IMR-90 (cell line): ENCODE data around the gene SERTAD4. TPM values are rescaled to one million over a fixed set of nuclear protein-coding genes. Genes with fewer than 3 reads are reported as not detected.

Experiments used
- ATAC-seq: fragments of 200-7000 bp; cut with Tn5 transposase; 2 replicates; pipeline ENCODE4 v1.9.1; 2020; ENCODE audit warnings: low read depth, mild to moderate bottlenecking, moderate library complexity
- BruUV-seq: library from RNA; stranded (reverse); fragments of 400-500 nt; replicated peaks from 2 replicates; lab custom pipeline; 2021; lab: Mats Ljungman, UMichigan
- CTCF ChIA-PET: fragments of 300-600 bp; formaldehyde crosslinking; extraction: SDS; loops from one replicate; lab custom pipeline; 2021; ENCODE audit warnings: antibody characterized with exemption; lab: Yijun Ruan, JAX
- POLR2A ChIA-PET: fragments of 300-600 bp; sonication (Branson Sonifier 250); formaldehyde crosslinking; loops from one replicate; lab custom pipeline; 2022; ENCODE audit warnings: antibody characterized with exemption; ENCODE audit not compliant: unreplicated experiment; lab: Charles Lee
- DNase-seq: peaks from one replicate; pipeline ENCODE4 v3.0.0; 2013
- H2AFZ ChIP-seq: replicated peaks from 2 replicates; pipeline ENCODE3; 2013; ENCODE audit warnings: low read length, mild to moderate bottlenecking; ENCODE audit not compliant: poor library complexity
- H2AK5ac ChIP-seq: 2 replicates; pipeline ENCODE4 v1.6.1; 2013; ENCODE audit warnings: low read depth, low read length, inconsistent platforms
- H2AK9ac ChIP-seq: replicated peaks from 2 replicates; pipeline ENCODE3; 2013; ENCODE audit warnings: mild to moderate bottlenecking, low read depth, low read length, moderate library complexity; ENCODE audit not compliant: poor library complexity
- H2BK120ac ChIP-seq: 2 replicates; pipeline ENCODE4 v1.6.1; 2013; ENCODE audit warnings: low read depth, low read length, inconsistent platforms
- H2BK15ac ChIP-seq: 3 replicates; pipeline ENCODE4 v1.6.1; 2013; ENCODE audit warnings: low read depth, low read length, inconsistent platforms
- H2BK20ac ChIP-seq: 2 replicates; pipeline ENCODE4 v1.6.1; 2013; ENCODE audit warnings: low read depth, mild to moderate bottlenecking, inconsistent platforms, low read length, moderate library complexity
- H2BK5ac ChIP-seq: 2 replicates; pipeline ENCODE4 v1.6.1; 2013; ENCODE audit warnings: mild to moderate bottlenecking, low read depth, low read length, inconsistent platforms; ENCODE audit not compliant: poor library complexity, severe bottlenecking
- H3K14ac ChIP-seq: replicated peaks from 2 replicates; pipeline ENCODE4 v1.6.1; 2013; ENCODE audit warnings: low read depth, low read length, inconsistent platforms
- H3K18ac ChIP-seq: 2 replicates; pipeline ENCODE4 v1.6.1; 2013; ENCODE audit warnings: low read depth, low read length, control low read depth
- H3K23ac ChIP-seq: 2 replicates; pipeline ENCODE4 v1.6.1; 2013; ENCODE audit warnings: low read depth, low read length, inconsistent platforms
- H3K27ac ChIP-seq: 2 replicates; pipeline ENCODE4 v1.5.1; 2013; ENCODE audit warnings: mild to moderate bottlenecking, control low read depth, low read length; ENCODE audit not compliant: insufficient read depth
- H3K27me3 ChIP-seq: 2 replicates; pipeline ENCODE4 v1.6.1; 2013; ENCODE audit warnings: low read length; ENCODE audit not compliant: control insufficient read depth, insufficient read depth
- H3K36me3 ChIP-seq: 2 replicates; pipeline ENCODE4 v1.6.1; 2013; ENCODE audit warnings: low read length, mixed read lengths; ENCODE audit not compliant: control insufficient read depth, insufficient read depth
- H3K4ac ChIP-seq: 2 replicates; pipeline ENCODE4 v1.6.1; 2013; ENCODE audit warnings: low read depth, low read length, inconsistent platforms
- H3K4me1 ChIP-seq: 2 replicates; pipeline ENCODE4 v1.6.1; 2013; ENCODE audit warnings: low read length, mixed read lengths; ENCODE audit not compliant: control insufficient read depth, insufficient read depth
- H3K4me2 ChIP-seq: 2 replicates; pipeline ENCODE4 v1.6.1; 2013; ENCODE audit warnings: low read depth, mild to moderate bottlenecking, control low read depth, low read length, moderate library complexity
- H3K4me3 ChIP-seq: 2 replicates; pipeline ENCODE4 v1.5.1; 2013; ENCODE audit warnings: low read depth, mild to moderate bottlenecking, control low read depth, low read length, moderate library complexity; ENCODE audit not compliant: insufficient read depth
- H3K56ac ChIP-seq: 2 replicates; pipeline ENCODE4 v1.6.1; 2013; ENCODE audit warnings: low read length, inconsistent platforms; ENCODE audit not compliant: insufficient read depth; ENCODE audit errors: extremely low read depth
- H3K79me1 ChIP-seq, 2 experiments: 2 replicates each; pipeline ENCODE4 v1.6.1; 2013; ENCODE audit warnings: low read length in 2 of 2, inconsistent platforms in 1 of 2, low read depth in 1 of 2
- H3K9ac ChIP-seq: 2 replicates; pipeline ENCODE4 v1.6.1; 2013; ENCODE audit warnings: low read depth, low read length, control low read depth
- H3K9me1 ChIP-seq: 2 replicates; pipeline ENCODE4 v1.6.1; 2013; ENCODE audit warnings: low read length, inconsistent platforms; ENCODE audit not compliant: insufficient read depth
- H3K9me3 ChIP-seq: 2 replicates; pipeline ENCODE4 v1.6.1; 2013; ENCODE audit warnings: low read length; ENCODE audit not compliant: control insufficient read depth, insufficient read depth
- H4K20me1 ChIP-seq: 2 replicates; pipeline ENCODE4 v1.6.1; 2013; ENCODE audit warnings: low read length, inconsistent platforms; ENCODE audit not compliant: insufficient read depth
- H4K5ac ChIP-seq: 2 replicates; pipeline ENCODE4 v1.6.1; 2013; ENCODE audit warnings: mild to moderate bottlenecking, low read depth, low read length, control low read depth
- H4K8ac ChIP-seq, 2 experiments: 2 replicates each; pipeline ENCODE4 v1.6.1; 2013; ENCODE audit warnings: low read depth in 2 of 2, low read length in 2 of 2, control low read depth in 1 of 2, inconsistent platforms in 1 of 2
- H4K91ac ChIP-seq: 2 replicates; pipeline ENCODE4 v1.6.1; 2013; ENCODE audit warnings: low read depth, low read length, inconsistent platforms; ENCODE audit not compliant: insufficient read depth
- BHLHE40 ChIP-seq: fragments of 150-350 bp; IDR thresholded peaks from 2 replicates; pipeline ENCODE4 v1.6.1; 2016; ENCODE audit warnings: mild to moderate bottlenecking, low read depth, low read length
- CEBPB ChIP-seq: IDR thresholded peaks from 2 replicates; pipeline ENCODE4 v1.6.1; 2012; ENCODE audit warnings: low read depth, low read length, improper control_type of control experiment
- CHD1 ChIP-seq: IDR thresholded peaks from 2 replicates; pipeline ENCODE4 v1.6.1; 2012; ENCODE audit warnings: low read depth, low read length, improper control_type of control experiment
- MAZ ChIP-seq: IDR thresholded peaks from 2 replicates; pipeline ENCODE4 v1.6.1; 2012; ENCODE audit warnings: low read depth, mild to moderate bottlenecking, low read length, improper control_type of control experiment, moderate library complexity, borderline replicate concordance
- NFE2L2 ChIP-seq: fragments of 150-350 bp; IDR thresholded peaks from 2 replicates; pipeline ENCODE4 v1.6.1; 2016; ENCODE audit warnings: low read depth, mild to moderate bottlenecking, low read length
- RAD21 ChIP-seq: IDR thresholded peaks from 2 replicates; pipeline ENCODE4 v1.6.1; 2012; ENCODE audit warnings: low read length, improper control_type of control experiment
- RCOR1 ChIP-seq: IDR thresholded peaks from 2 replicates; pipeline ENCODE4 v1.6.1; 2012; ENCODE audit warnings: mild to moderate bottlenecking, low read length, improper control_type of control experiment; ENCODE audit not compliant: insufficient replicate concordance
- RFX5 ChIP-seq: IDR thresholded peaks from 2 replicates; pipeline ENCODE4 v1.8.0; 2012; ENCODE audit warnings: low read depth, mild to moderate bottlenecking, low read length, moderate library complexity
- WGBS, 2 experiments: methylation state at CpG; one replicate each; pipeline versions ENCODE4 v1.1.5 to v1.1.7; 2013; ENCODE audit warnings: missing lambda C conversion rate in 2 of 2; ENCODE audit not compliant: insufficient read length in 1 of 2; ENCODE audit errors: extremely low coverage in 2 of 2; 5-methylcytosine and 5-hydroxymethylcytosine counted together
- dilution Hi-C: fragments of 300-500 bp; cut with HindIII; formaldehyde crosslinking; loops from one replicate; pipeline ENCODE4 v1.14.3; 2018; ENCODE audit warnings: low sequenced_read_pairs; ENCODE audit not compliant: unreplicated experiment
- in situ Hi-C: fragments of 300-500 bp; cut with MboI; formaldehyde crosslinking; loops from 3 replicates; pipeline ENCODE4 v1.14.3; 2019; ENCODE audit warnings: low sequenced_read_pairs, inconsistent platforms, mixed read lengths
- intact Hi-C: fragments of 100-400 bp; cut with micrococcal nuclease; formaldehyde crosslinking; loops from 2 replicates; pipeline ENCODE4 v1.10.0; 2022
- polyA plus RNA-seq, 3 experiments: library from polyadenylated mRNA; depleted of rRNA; stranded (reverse); fragments of >200 nt; gene quantifications; 2 replicates each; pipeline ENCODE4 v1.2.3, GENCODE V29; 2012; ENCODE audit warnings: low replicate concordance in 1 of 3
- total RNA-seq: library from RNA; depleted of rRNA; stranded (reverse); fragments of >200 nt; gene quantifications from 2 replicates; pipeline ENCODE4 v1.2.3, GENCODE V29; 2012
- TF ChIP-seq, protein P1 (sequence below): fragments of 150-350 bp; IDR thresholded peaks from 2 replicates; pipeline ENCODE4 v1.6.1; 2017; ENCODE audit warnings: mild to moderate bottlenecking, antibody characterized with exemption, low read length, low read depth
- TF ChIP-seq, protein P2 (sequence below): fragments of 150-350 bp; IDR thresholded peaks from 2 replicates; pipeline ENCODE4 v1.6.1; 2016; ENCODE audit warnings: low read depth, mild to moderate bottlenecking, low read length, moderate library complexity, borderline replicate concordance

SERTAD4 gene
- total and polyA plus RNA-seq, 2 of the 4 experiments (the other 2 are of a cell fraction) = under 0.01 to 0.22 TPM

DNA sequence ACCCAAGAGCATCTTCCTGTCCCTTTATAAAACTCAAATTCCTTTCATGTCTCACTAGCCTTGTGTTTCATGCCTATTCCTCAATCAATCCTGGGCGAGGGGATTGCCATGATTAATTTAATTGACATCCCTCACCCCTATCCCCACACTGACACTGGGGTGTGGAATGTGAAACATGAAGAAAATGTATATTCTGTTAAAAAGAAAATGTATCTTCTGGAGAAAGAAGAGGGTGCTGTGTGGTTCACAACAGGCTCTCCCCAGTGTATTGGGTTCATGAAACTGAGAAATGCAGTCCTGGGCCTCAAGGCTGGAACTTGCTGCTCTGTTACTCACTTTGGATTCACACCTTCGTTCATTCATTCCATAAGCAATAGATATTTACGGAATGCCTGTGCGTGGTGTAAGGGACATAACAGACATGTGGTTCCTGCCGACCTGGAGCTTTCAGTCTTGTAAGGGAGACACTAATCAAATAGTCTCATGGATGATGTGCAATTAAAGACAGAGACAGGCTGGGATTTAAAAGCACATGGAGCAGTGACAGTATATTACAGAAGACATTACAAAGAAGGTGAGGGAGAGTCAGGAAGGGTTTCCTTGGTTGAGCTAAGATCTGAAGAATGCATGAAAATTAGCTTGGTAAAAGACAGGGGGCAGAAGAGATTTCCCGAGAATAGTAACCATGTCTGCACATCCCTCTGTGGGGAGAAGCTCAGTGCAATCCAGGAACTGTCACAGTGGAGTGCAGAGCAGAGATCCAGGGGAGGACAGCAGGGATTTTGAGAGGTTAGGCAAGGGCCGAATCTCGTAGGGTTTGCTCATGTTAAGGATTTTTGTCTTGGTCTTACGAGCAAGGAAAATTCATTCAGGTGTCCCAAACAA lies 32.1 kb downstream of the SERTAD4 start:
- TF ChIP-seq, protein P1, sequence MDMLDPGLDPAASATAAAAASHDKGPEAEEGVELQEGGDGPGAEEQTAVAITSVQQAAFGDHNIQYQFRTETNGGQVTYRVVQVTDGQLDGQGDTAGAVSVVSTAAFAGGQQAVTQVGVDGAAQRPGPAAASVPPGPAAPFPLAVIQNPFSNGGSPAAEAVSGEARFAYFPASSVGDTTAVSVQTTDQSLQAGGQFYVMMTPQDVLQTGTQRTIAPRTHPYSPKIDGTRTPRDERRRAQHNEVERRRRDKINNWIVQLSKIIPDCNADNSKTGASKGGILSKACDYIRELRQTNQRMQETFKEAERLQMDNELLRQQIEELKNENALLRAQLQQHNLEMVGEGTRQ = no peak
- TF ChIP-seq NFE2L2 (no peak), RAD21 (no peak), RCOR1 (no peak), CEBPB (no peak), MAZ (no peak), RFX5 (no peak), CHD1 (no peak), BHLHE40 (no peak)
- TF ChIP-seq, protein P2, sequence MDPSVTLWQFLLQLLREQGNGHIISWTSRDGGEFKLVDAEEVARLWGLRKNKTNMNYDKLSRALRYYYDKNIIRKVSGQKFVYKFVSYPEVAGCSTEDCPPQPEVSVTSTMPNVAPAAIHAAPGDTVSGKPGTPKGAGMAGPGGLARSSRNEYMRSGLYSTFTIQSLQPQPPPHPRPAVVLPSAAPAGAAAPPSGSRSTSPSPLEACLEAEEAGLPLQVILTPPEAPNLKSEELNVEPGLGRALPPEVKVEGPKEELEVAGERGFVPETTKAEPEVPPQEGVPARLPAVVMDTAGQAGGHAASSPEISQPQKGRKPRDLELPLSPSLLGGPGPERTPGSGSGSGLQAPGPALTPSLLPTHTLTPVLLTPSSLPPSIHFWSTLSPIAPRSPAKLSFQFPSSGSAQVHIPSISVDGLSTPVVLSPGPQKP = no peak
- WGBS, 2 experiments = 84% methylated on average over 3 of the region's 9 CpGs; no CpG with 5 or more reads in 1 of the 2 experiments
- H2BK15ac ChIP-seq = no peak overlapping the region
- no peak overlapping the region for H3K56ac ChIP-seq
- H4K8ac ChIP-seq = no peak overlapping the region
- H3K18ac ChIP-seq = no peak overlapping the region
- H3K23ac ChIP-seq = no peak overlapping the region
- no peaks in the 10 kb centered on the region for H3K79me1 ChIP-seq
- in situ Hi-C loops = no loop called here
- no peak overlapping the region for H2BK5ac ChIP-seq
- H3K4ac ChIP-seq = no peak overlapping the region
- POLR2A ChIA-PET = no interaction called here
- no peak for DNase-seq
- H2AK5ac ChIP-seq = no peak overlapping the region
- H3K9me1 ChIP-seq = peaks cover 3% of the 10 kb centered on the region; the same call in 1 of the 2 replicates
- no peak overlapping the region for H3K4me3 ChIP-seq
- no peak overlapping the region for H2BK20ac ChIP-seq
- peaks cover 2% of the 10 kb centered on the region; the same call in 1 of the 2 replicates for H3K27me3 ChIP-seq
- intact Hi-C loops = no loop called here
- no peak overlapping the region for H3K27ac ChIP-seq
- no peak overlapping the region for H3K14ac ChIP-seq
- no peak for ATAC-seq
- H3K4me1 ChIP-seq = peaks cover 3% of the 10 kb centered on the region; the same call in 1 of the 2 replicates
- dilution Hi-C loops = no loop called here
- H2AFZ ChIP-seq = no peak overlapping the region
- H3K9ac ChIP-seq = no peak overlapping the region
- H4K20me1 ChIP-seq = no peaks in the 10 kb centered on the region
- no peaks in the 10 kb centered on the region for H3K9me3 ChIP-seq
- no peak overlapping the region for H3K4me2 ChIP-seq
- no peaks in the 10 kb centered on the region for H3K36me3 ChIP-seq
- no peak overlapping the region; the same call in 1 of the 2 replicates for H2BK120ac ChIP-seq
- H4K91ac ChIP-seq = no peak overlapping the region
- no peak overlapping the region for H2AK9ac ChIP-seq
- no TSS peak for BruUV-seq
- no peak overlapping the region for H4K5ac ChIP-seq
- CTCF ChIA-PET = interaction anchor here (0.7 kb wide), 1 partner anchor 25 kb away, joined by 3 read pairs; no protein-coding TSS in a partner anchor
